Coronary artery (tissue), 2 donors: ENCODE results near the gene OTC.

Experiments
- DNase-seq: peaks from one replicate; pipeline ENCODE4 v3.0.0-alpha.2; 2017; ENCODE audit warnings: low spot score
- H3K27ac ChIP-seq, 2 donors: fragments of 200-600 bp; sonication (generic); one replicate each; pipeline ENCODE4 v1.5.1; 2016 to 2019
- H3K4me3 ChIP-seq: fragments of 200-600 bp; sonication (generic); 2 replicates; pipeline ENCODE4 v1.5.1; 2016; ENCODE audit warnings: mild to moderate bottlenecking, moderate library complexity
- CTCF ChIP-seq: fragments of 200-600 bp; sonication (generic); IDR thresholded peaks from one replicate; pipeline ENCODE4 v1.5.1; 2019; ENCODE audit warnings: antibody characterized with exemption

OTC gene

GRCh38 chrX:38403834-38404233 is 51.4 kb downstream of the OTC start:
- Histone ChIP-seq H3K4me3 (no peak overlapping the region), H3K27ac (no peak overlapping the region)
- DNase-seq, result no peak
- no peak for TF ChIP-seq CTCF

- no peak for DNase-seq
- no peak for TF ChIP-seq CTCF
- H3K27ac ChIP-seq, result no peak overlapping the region
- no peak overlapping the region for H3K4me3 ChIP-seq
Measured at GRCh38 chrX:38407126-38407525, 54.7 kb downstream of the OTC start.

- no peak for DNase-seq
- no peak for TF ChIP-seq CTCF
- Histone ChIP-seq H3K27ac (no peak overlapping the region), H3K4me3 (no peak overlapping the region)
Measured at GRCh38 chrX:38409289-38409688, 56.9 kb downstream of the OTC start.

GRCh38 chrX:38426785-38427184 is 74.4 kb downstream of the OTC start:
- no peak overlapping the region for H3K27ac ChIP-seq
- H3K4me3 ChIP-seq, result no peak overlapping the region
- no peak for DNase-seq
- no peak for TF ChIP-seq CTCF

GRCh38 chrX:38431525-38431924 is 79.1 kb downstream of the OTC start:
- TF ChIP-seq CTCF, result no peak
- DNase-seq, result no peak
- Histone ChIP-seq H3K4me3 (no peak overlapping the region), H3K27ac (no peak overlapping the region)

GRCh38 chrX:38435130-38435529 is 82.7 kb downstream of the OTC start:
- Histone ChIP-seq H3K4me3 (no peak overlapping the region), H3K27ac (no peak overlapping the region)
- TF ChIP-seq CTCF, result no peak
- DNase-seq, result no peak

GRCh38 chrX:38437093-38437492 is 84.7 kb downstream of the OTC start:
- no peak for DNase-seq
- H3K4me3 ChIP-seq, result no peak overlapping the region
- H3K27ac ChIP-seq, result no peak overlapping the region
- no peak for TF ChIP-seq CTCF
